Parathyroid adenoma (tissue), 2 donors: Measurements from ENCODE around the gene HOXC13.

Experiments
- H2AFZ ChIP-seq: fragments of 300-600 bp; sonication (generic); one replicate; pipeline ENCODE4 v1.7.0; 2017; ENCODE audit warnings: antibody characterized with exemption, mild to moderate bottlenecking
- H3K27ac ChIP-seq: fragments of 300-600 bp; sonication (generic); one replicate; pipeline ENCODE4 v1.7.0; 2017
- H3K27me3 ChIP-seq: fragments of 300-600 bp; sonication (generic); one replicate; pipeline ENCODE4 v1.7.0; 2017; ENCODE audit warnings: low read length; ENCODE audit not compliant: control insufficient read depth, insufficient read depth
- H3K36me3 ChIP-seq: fragments of 300-600 bp; sonication (generic); one replicate; pipeline ENCODE4 v1.7.0; 2017; ENCODE audit warnings: low read length; ENCODE audit not compliant: control insufficient read depth, insufficient read depth
- H3K4me1 ChIP-seq: fragments of 300-600 bp; sonication (generic); one replicate; pipeline ENCODE4 v1.7.0; 2017; ENCODE audit warnings: control low read depth
- H3K4me2 ChIP-seq: fragments of 300-600 bp; sonication (generic); one replicate; pipeline ENCODE4 v1.7.0; 2017; ENCODE audit warnings: low read length
- H3K4me3 ChIP-seq: fragments of 300-600 bp; sonication (generic); one replicate; pipeline ENCODE4 v1.7.0; 2017; ENCODE audit warnings: low read depth, low read length
- H3K79me2 ChIP-seq: fragments of 300-600 bp; sonication (generic); one replicate; pipeline ENCODE4 v1.7.0; 2017; ENCODE audit warnings: control low read depth
- H3K9ac ChIP-seq: fragments of 300-600 bp; sonication (generic); one replicate; pipeline ENCODE4 v1.7.0; 2017; ENCODE audit warnings: mild to moderate bottlenecking
- H3K9me3 ChIP-seq: fragments of 300-600 bp; sonication (generic); one replicate; pipeline ENCODE4 v1.7.0; 2017; ENCODE audit warnings: low read length; ENCODE audit not compliant: control insufficient read depth
- TF ChIP-seq, protein P1 (sequence below): fragments of 300-600 bp; sonication (generic); IDR thresholded peaks from one replicate; pipeline ENCODE4 v1.7.0; 2017; ENCODE audit warnings: antibody characterized with exemption, mild to moderate bottlenecking
- donor health status: primary hyperparathyroidism.

Gene HOXC13

DNA sequence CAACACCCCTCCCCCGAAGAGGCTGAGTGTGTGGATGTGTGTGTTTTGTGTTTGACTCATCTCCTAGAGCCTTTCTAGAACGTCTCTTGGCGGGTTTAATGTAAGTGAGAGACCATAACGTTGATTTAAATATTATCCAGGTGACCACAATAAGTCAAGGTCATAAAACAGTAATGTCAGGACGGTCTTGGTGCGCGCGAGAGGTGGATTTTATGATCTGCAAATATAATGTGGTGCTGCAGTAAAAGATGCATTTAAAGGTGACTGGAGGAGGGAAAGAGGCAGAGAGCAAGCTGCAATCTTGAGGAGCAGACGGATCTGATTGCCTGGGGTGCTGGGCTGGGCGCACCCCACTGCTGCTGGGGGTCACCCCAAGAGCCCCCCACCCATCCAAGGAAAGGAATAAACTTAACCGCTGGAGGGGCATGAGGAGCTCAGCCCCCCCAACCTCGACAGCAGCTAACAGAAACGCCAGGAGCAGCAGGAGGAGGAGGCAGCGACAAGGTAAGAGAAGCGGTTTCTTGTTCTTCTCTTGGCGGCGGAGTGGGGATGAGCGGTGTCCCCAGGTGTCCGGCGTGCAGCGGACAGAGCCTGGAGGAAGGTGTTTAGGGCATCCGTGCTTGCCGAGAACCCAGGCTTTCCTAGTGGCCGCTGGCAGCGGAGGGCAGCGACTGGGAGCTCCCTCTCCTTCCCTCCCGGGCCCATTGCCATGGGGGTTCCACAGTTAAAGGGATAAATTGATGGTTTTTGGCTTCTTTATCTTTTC, 51.9 kb downstream of the HOXC13 start:
- Histone ChIP-seq H3K4me1 (no peaks in the 10 kb centered on the region), H2AFZ (no peak overlapping the region), H3K79me2 (no peaks in the 10 kb centered on the region), H3K4me2 (no peak overlapping the region), H3K9ac (no peak overlapping the region), H3K27ac (no peak overlapping the region), H3K9me3 (no peaks in the 10 kb centered on the region), H3K36me3 (no peaks in the 10 kb centered on the region), H3K27me3 (peaks cover 42% of the 10 kb centered on the region), H3K4me3 (no peak overlapping the region)
- TF ChIP-seq, protein P1, sequence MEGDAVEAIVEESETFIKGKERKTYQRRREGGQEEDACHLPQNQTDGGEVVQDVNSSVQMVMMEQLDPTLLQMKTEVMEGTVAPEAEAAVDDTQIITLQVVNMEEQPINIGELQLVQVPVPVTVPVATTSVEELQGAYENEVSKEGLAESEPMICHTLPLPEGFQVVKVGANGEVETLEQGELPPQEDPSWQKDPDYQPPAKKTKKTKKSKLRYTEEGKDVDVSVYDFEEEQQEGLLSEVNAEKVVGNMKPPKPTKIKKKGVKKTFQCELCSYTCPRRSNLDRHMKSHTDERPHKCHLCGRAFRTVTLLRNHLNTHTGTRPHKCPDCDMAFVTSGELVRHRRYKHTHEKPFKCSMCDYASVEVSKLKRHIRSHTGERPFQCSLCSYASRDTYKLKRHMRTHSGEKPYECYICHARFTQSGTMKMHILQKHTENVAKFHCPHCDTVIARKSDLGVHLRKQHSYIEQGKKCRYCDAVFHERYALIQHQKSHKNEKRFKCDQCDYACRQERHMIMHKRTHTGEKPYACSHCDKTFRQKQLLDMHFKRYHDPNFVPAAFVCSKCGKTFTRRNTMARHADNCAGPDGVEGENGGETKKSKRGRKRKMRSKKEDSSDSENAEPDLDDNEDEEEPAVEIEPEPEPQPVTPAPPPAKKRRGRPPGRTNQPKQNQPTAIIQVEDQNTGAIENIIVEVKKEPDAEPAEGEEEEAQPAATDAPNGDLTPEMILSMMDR: no peak

DNA sequence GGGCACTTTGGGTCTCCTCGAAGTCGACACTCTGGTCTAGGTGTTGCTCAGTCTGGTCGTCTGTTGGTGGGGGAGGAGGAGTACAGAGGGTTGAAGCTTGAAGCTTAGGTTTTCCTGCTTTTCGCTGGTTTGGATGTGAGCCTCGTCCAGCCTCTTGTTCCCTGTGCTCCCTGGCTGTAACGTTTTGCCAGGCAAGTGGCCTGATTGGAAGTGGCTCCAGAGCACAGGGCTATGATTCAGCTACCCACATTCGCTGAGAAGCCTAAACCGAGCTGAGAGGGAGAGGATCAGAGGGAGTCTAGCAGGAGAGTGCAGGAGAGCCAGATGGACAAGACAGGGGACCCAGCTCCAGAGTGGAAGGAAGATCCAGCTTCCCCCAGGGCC, 52.4 kb downstream of the HOXC13 start:
- H3K4me3 ChIP-seq: no peak overlapping the region
- H3K4me2 ChIP-seq: no peak overlapping the region
- no peak overlapping the region for H2AFZ ChIP-seq
- H3K9ac ChIP-seq: no peak overlapping the region
- no peak overlapping the region for H3K27ac ChIP-seq
- TF ChIP-seq, protein P1: no peak
- no peaks in the 10 kb centered on the region for H3K4me1 ChIP-seq
- H3K9me3 ChIP-seq: no peaks in the 10 kb centered on the region
- no peaks in the 10 kb centered on the region for H3K79me2 ChIP-seq
- H3K36me3 ChIP-seq: no peaks in the 10 kb centered on the region
- peaks cover 40% of the 10 kb centered on the region for H3K27me3 ChIP-seq

DNA sequence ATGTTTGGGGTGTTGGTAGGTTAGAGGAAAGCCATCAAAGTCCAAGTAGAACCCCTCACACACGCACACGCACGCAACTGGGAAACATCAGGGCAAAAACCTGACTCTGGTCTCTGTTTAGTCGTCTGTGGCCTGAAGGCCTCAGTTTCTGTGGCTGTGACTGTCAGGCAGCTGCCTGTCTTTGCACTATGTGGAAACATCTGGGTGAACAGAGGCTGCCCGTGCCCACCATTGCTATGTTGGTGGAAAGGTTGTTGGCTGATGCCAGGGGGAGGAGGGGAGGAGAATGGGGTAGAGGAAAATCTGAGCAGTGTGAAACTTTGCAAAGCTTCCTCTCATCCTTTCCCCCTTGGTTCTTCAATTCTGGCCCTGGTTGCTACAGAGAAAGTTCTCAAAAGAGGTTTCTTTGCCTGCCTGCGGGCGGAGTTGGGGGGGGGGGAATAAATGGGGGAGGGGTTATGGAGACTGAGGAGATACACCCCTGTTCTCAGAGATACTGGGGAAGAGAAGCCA, 53.8 kb downstream of the HOXC13 start:
- Histone ChIP-seq H3K4me1 (no peaks in the 10 kb centered on the region), H3K79me2 (no peaks in the 10 kb centered on the region), H3K4me2 (no peak overlapping the region), H3K9me3 (no peaks in the 10 kb centered on the region), H3K27me3 (peaks cover 42% of the 10 kb centered on the region), H3K9ac (no peak overlapping the region), H3K36me3 (no peaks in the 10 kb centered on the region), H2AFZ (no peak overlapping the region), H3K4me3 (no peak overlapping the region), H3K27ac (no peak overlapping the region)
- TF ChIP-seq, protein P1: no peak

- peaks cover 46% of the 10 kb centered on the region for H3K27me3 ChIP-seq
- no peak overlapping the region for H3K4me2 ChIP-seq
- H3K79me2 ChIP-seq: no peaks in the 10 kb centered on the region
- TF ChIP-seq, protein P1: no peak
- no peak overlapping the region for H3K4me3 ChIP-seq
- H2AFZ ChIP-seq: no peak overlapping the region
- no peak overlapping the region for H3K9ac ChIP-seq
- no peaks in the 10 kb centered on the region for H3K4me1 ChIP-seq
- no peak overlapping the region for H3K27ac ChIP-seq
- H3K36me3 ChIP-seq: no peaks in the 10 kb centered on the region
- H3K9me3 ChIP-seq: no peaks in the 10 kb centered on the region
Measured at GRCh38 chr12:53993162-53994008, 54.8 kb downstream of the HOXC13 start.
